ENCODE data around the gene NEUROD4. TPM values are rescaled to one million over a fixed set of nuclear protein-coding genes. Genes with fewer than 3 reads are reported as not detected.

The NEUROD4 gene
- polyA plus RNA-seq, 1 experiment = not detected

GRCh38 chr12:55068416-55069010, 48.7 kb downstream of the NEUROD4 start:
- CTCF ChIA-PET = interaction anchor here (0.6 to 17.3 kb wide), 22 partner anchors 9 to 366 kb away, joined by 3 to 234 read pairs (median 4); partner anchors contain the start of gene NEUROD4
- TF ChIP-seq CTCF (IDR thresholded peaks at IDR 0.05; ENCODE audit: insufficient read depth, low read depth, low read length) = peak; percentile 85
- no peak for DNase-seq (ENCODE audit: low read depth)
- Histone ChIP-seq H3K27me3 (ENCODE audit: control insufficient read depth, insufficient read depth, low read length) (no peaks in the 10 kb centered on the region), H3K36me3 (ENCODE audit: control insufficient read depth, insufficient read depth, low read length) (no peaks in the 10 kb centered on the region), H3K4me3 (ENCODE audit: low read depth, low read length) (no peak overlapping the region)
- POLR2A ChIA-PET = no interaction called here

GRCh38 chr12:55072083-55072482, 52.3 kb downstream of the NEUROD4 start:
- Histone ChIP-seq H3K27me3 (ENCODE audit: control insufficient read depth, insufficient read depth, low read length) (no peaks in the 10 kb centered on the region), H3K4me3 (ENCODE audit: low read depth, low read length) (no peak overlapping the region), H3K36me3 (ENCODE audit: control insufficient read depth, insufficient read depth, low read length) (no peaks in the 10 kb centered on the region)
- TF ChIP-seq CTCF (IDR thresholded peaks at IDR 0.05; ENCODE audit: insufficient read depth, low read depth, low read length) = peak; percentile 36; the same call in 1 of the 2 replicates
- ChIA-PET CTCF (interaction anchor here (0.6 to 17.3 kb wide), 14 partner anchors 9 to 322 kb away, joined by 3 to 234 read pairs (median 4); no protein-coding TSS in a partner anchor), POLR2A (no interaction called here)
- no peak for DNase-seq (ENCODE audit: low read depth)

GRCh38 chr12:55073043-55074022, 53.6 kb downstream of the NEUROD4 start:
- CTCF ChIA-PET = interaction anchor here (0.6 to 17.3 kb wide), 15 partner anchors 11 to 422 kb away, joined by 3 to 234 read pairs (median 3); no protein-coding TSS in a partner anchor

GRCh38 chr12:55074806-55075205, 55.0 kb downstream of the NEUROD4 start:
- Histone ChIP-seq H3K36me3 (ENCODE audit: control insufficient read depth, insufficient read depth, low read length) (no peaks in the 10 kb centered on the region), H3K27me3 (ENCODE audit: control insufficient read depth, insufficient read depth, low read length) (no peaks in the 10 kb centered on the region), H3K4me3 (ENCODE audit: low read depth, low read length) (no peak overlapping the region)
- no peak for DNase-seq (ENCODE audit: low read depth)
- ChIA-PET POLR2A (no interaction called here), CTCF (interaction anchor here (0.6 to 17.3 kb wide), 3 partner anchors 30 to 245 kb away, joined by 3 to 234 read pairs (median 3); no protein-coding TSS in a partner anchor)
- no peak for TF ChIP-seq CTCF (IDR thresholded peaks at IDR 0.05; ENCODE audit: insufficient read depth, low read depth, low read length)

More at GRCh38 chr12:55073043-55074022, 53.6 kb downstream of the NEUROD4 start:
- no peak overlapping the region for H3K4me3 ChIP-seq (ENCODE audit: low read depth, low read length)
- no peaks in the 10 kb centered on the region for H3K36me3 ChIP-seq (ENCODE audit: control insufficient read depth, insufficient read depth, low read length)
- H3K27me3 ChIP-seq (ENCODE audit: control insufficient read depth, insufficient read depth, low read length) = no peaks in the 10 kb centered on the region
- POLR2A ChIA-PET = no interaction called here
- no peak for DNase-seq (ENCODE audit: low read depth)
- TF ChIP-seq CTCF (IDR thresholded peaks at IDR 0.05; ENCODE audit: insufficient read depth, low read depth, low read length) = peak; percentile 88

Other genes starting within 250 kb of the NEUROD4 start
- gene MUCL1, start 165.5 kb upstream of the NEUROD4 start, polyA plus RNA-seq (2011; rRNA removed) = not detected in 2 replicates
- not detected in 2 replicates for gene TESPA1, start 35.2 kb upstream of the NEUROD4 start, polyA plus RNA-seq (2011; rRNA removed)
- not detected in 2 replicates for gene OR9K2, start 106.4 kb downstream of the NEUROD4 start, polyA plus RNA-seq (2011; rRNA removed)
- gene OR10A7, start 201.1 kb downstream of the NEUROD4 start, polyA plus RNA-seq (2011; rRNA removed) = not detected in 2 replicates
- gene OR6C74, start 224.6 kb downstream of the NEUROD4 start, polyA plus RNA-seq (2011; rRNA removed) = not detected in 2 replicates

Measured in BJ (cell line).